ENCODE measurements around the gene CRYBG3.

Gene CRYBG3

GRCh38 chr3:97871801-97872524, 50.2 kb downstream of the CRYBG3 start:
- no peak overlapping the region for H3K9ac ChIP-seq
- no peak overlapping the region for H3K27ac ChIP-seq
- H3K36me3 ChIP-seq (ENCODE audit: control insufficient read depth, insufficient read depth, low read length) = no peaks in the 10 kb centered on the region
- H2AFZ ChIP-seq = no peak overlapping the region
- no peaks in the 10 kb centered on the region for H3K79me2 ChIP-seq
- H3K4me3 ChIP-seq (ENCODE audit: low read depth, low read length) = no peak overlapping the region
- no peak for TF ChIP-seq CTCF (IDR thresholded peaks at IDR 0.05)
- H3K4me2 ChIP-seq (ENCODE audit: low read length) = no peak overlapping the region
- H3K9me3 ChIP-seq (ENCODE audit: control insufficient read depth, low read length) = no peaks in the 10 kb centered on the region
- no peaks in the 10 kb centered on the region for H3K27me3 ChIP-seq (ENCODE audit: control insufficient read depth, insufficient read depth, low read length)
- H3K4me1 ChIP-seq = no peaks in the 10 kb centered on the region

GRCh38 chr3:97872525-97873042, 50.8 kb downstream of the CRYBG3 start:
- Histone ChIP-seq H3K79me2 (no peaks in the 10 kb centered on the region), H3K9ac (no peak overlapping the region), H3K4me3 (ENCODE audit: low read depth, low read length) (no peak overlapping the region), H3K27me3 (ENCODE audit: control insufficient read depth, insufficient read depth, low read length) (no peaks in the 10 kb centered on the region), H3K36me3 (ENCODE audit: control insufficient read depth, insufficient read depth, low read length) (no peaks in the 10 kb centered on the region), H2AFZ (no peak overlapping the region), H3K9me3 (ENCODE audit: control insufficient read depth, low read length) (no peaks in the 10 kb centered on the region), H3K4me1 (no peaks in the 10 kb centered on the region), H3K4me2 (ENCODE audit: low read length) (no peak overlapping the region), H3K27ac (no peak overlapping the region)
- no peak for TF ChIP-seq CTCF (IDR thresholded peaks at IDR 0.05)

- Histone ChIP-seq H3K27me3 (ENCODE audit: control insufficient read depth, insufficient read depth, low read length) (no peaks in the 10 kb centered on the region), H2AFZ (no peak overlapping the region), H3K79me2 (no peaks in the 10 kb centered on the region), H3K4me2 (ENCODE audit: low read length) (no peak overlapping the region), H3K9ac (no peak overlapping the region), H3K4me1 (peaks cover 4% of the 10 kb centered on the region), H3K9me3 (ENCODE audit: control insufficient read depth, low read length) (no peaks in the 10 kb centered on the region), H3K27ac (no peak overlapping the region), H3K4me3 (ENCODE audit: low read depth, low read length) (no peak overlapping the region), H3K36me3 (ENCODE audit: control insufficient read depth, insufficient read depth, low read length) (no peaks in the 10 kb centered on the region)
- no peak for TF ChIP-seq CTCF (IDR thresholded peaks at IDR 0.05)
These were observed 58.5 kb downstream of the CRYBG3 start for GRCh38 chr3:97880267-97880666.

GRCh38 chr3:97882975-97883598, 61.3 kb downstream of the CRYBG3 start:
- Histone ChIP-seq H3K36me3 (ENCODE audit: control insufficient read depth, insufficient read depth, low read length) (no peaks in the 10 kb centered on the region), H2AFZ (no peak overlapping the region), H3K9ac (no peak overlapping the region), H3K4me3 (ENCODE audit: low read depth, low read length) (no peak overlapping the region), H3K4me2 (ENCODE audit: low read length) (no peak overlapping the region), H3K27ac (no peak overlapping the region), H3K27me3 (ENCODE audit: control insufficient read depth, insufficient read depth, low read length) (no peaks in the 10 kb centered on the region), H3K4me1 (peaks cover 4% of the 10 kb centered on the region), H3K79me2 (no peaks in the 10 kb centered on the region), H3K9me3 (ENCODE audit: control insufficient read depth, low read length) (no peaks in the 10 kb centered on the region)
- no peak for TF ChIP-seq CTCF (IDR thresholded peaks at IDR 0.05)

Measured in parathyroid adenoma (tissue), 2 donors.